HAP-1 (cell line): ENCODE measurements around the gene BCL7B.
A peak's percentile ranks its signal among the peaks of the same experiment; 100 is the strongest.

Experiments
- DNase-seq, 2 experiments: peaks; one replicate each; pipeline ENCODE4 v3.0.0-alpha.2; 2016 to 2020; ENCODE audit warnings: low spot score in 2 of 2
- H3K27me3 ChIP-seq: fragments of 250-450 bp; sonication (Bioruptor Pico); 2 replicates; pipeline ENCODE4 v1.5.1; 2020; ENCODE audit warnings: low read depth, mild to moderate bottlenecking, moderate library complexity
- H3K36me3 ChIP-seq: fragments of 250-450 bp; sonication (Bioruptor Pico); replicated peaks from 2 replicates; pipeline ENCODE4 v1.5.1; 2020; ENCODE audit warnings: mild to moderate bottlenecking
- H3K4me1 ChIP-seq: fragments of 250-450 bp; sonication (Bioruptor Pico); 2 replicates; pipeline ENCODE4 v1.5.1; 2020; ENCODE audit warnings: mild to moderate bottlenecking
- H3K4me3 ChIP-seq: fragments of 250-450 bp; sonication (Bioruptor Pico); 2 replicates; pipeline ENCODE4 v1.5.1; 2020; ENCODE audit warnings: mild to moderate bottlenecking, moderate library complexity
- H3K9me3 ChIP-seq: fragments of 250-450 bp; sonication (Bioruptor Pico); 2 replicates; pipeline ENCODE4 v1.5.1; 2020; ENCODE audit warnings: mild to moderate bottlenecking, moderate library complexity
- in situ Hi-C: fragments of 300-500 bp; cut with MboI; formaldehyde crosslinking; loops from 3 replicates; pipeline ENCODE4 v1.14.3; 2020; ENCODE audit warnings: low sequenced_read_pairs, inconsistent platforms, mixed read lengths

Gene BCL7B

GRCh38 chr7:73557397-73558257 lies at the start of gene BCL7B:
Gene BCL7B (minus strand): TSS chr7:73557690. CDS start chr7:73557578, 112 bp downstream.
- Histone ChIP-seq H3K4me3 (peak within 1 kb of the TSS; percentile 61), H3K4me1 (peaks cover 9% of the 10 kb centered on the region), H3K27me3 (no peaks in the 10 kb centered on the region), H3K9me3 (0 out of 2 replicates have a peak, but pooled peaks cover 2% of the 10 kb centered on the region), H3K36me3 (no peaks in the 10 kb centered on the region; the same call in 1 of the 2 replicates)
- DNase-seq: peak in 1 of 2 experiments; percentile 66
- in situ Hi-C loops: no loop called here

GRCh38 chr7:73605601-73606220 lies 48.2 kb upstream of the BCL7B start:
- no peak for DNase-seq
- Histone ChIP-seq H3K36me3 (no peaks in the 10 kb centered on the region), H3K4me1 (no peaks in the 10 kb centered on the region), H3K9me3 (no peaks in the 10 kb centered on the region), H3K4me3 (no peak overlapping the region), H3K27me3 (no peaks in the 10 kb centered on the region)
- in situ Hi-C loops: loop anchor here (5.0 kb wide), 2 partner anchors 127 to 252 kb away; no protein-coding TSS in a partner anchor

- in situ Hi-C loops: no loop called here
- H3K27me3 ChIP-seq: peaks cover 7% of the 10 kb centered on the region; the same call in 1 of the 2 replicates
- no peaks in the 10 kb centered on the region for H3K36me3 ChIP-seq
- no peak overlapping the region for H3K4me3 ChIP-seq
- no peaks in the 10 kb centered on the region for H3K4me1 ChIP-seq
- no peaks in the 10 kb centered on the region for H3K9me3 ChIP-seq
- no peak for DNase-seq
Observed at GRCh38 chr7:73602721-73603651, 45.5 kb upstream of the BCL7B start.

GRCh38 chr7:73599916-73600315 lies 42.4 kb upstream of the BCL7B start:
- in situ Hi-C loops: no loop called here

GRCh38 chr7:73599151-73599882 lies 41.8 kb upstream of the BCL7B start:
- no peaks in the 10 kb centered on the region for H3K4me1 ChIP-seq
- no peak for DNase-seq
- H3K9me3 ChIP-seq: no peaks in the 10 kb centered on the region
- H3K36me3 ChIP-seq: no peaks in the 10 kb centered on the region
- peaks cover 12% of the 10 kb centered on the region; the same call in 1 of the 2 replicates for H3K27me3 ChIP-seq
- in situ Hi-C loops: no loop called here
- no peak overlapping the region for H3K4me3 ChIP-seq

More at GRCh38 chr7:73599916-73600315, 42.4 kb upstream of the BCL7B start:
- H3K9me3 ChIP-seq: no peaks in the 10 kb centered on the region
- DNase-seq: no peak
- H3K4me3 ChIP-seq: no peak overlapping the region
- no peaks in the 10 kb centered on the region for H3K4me1 ChIP-seq
- H3K36me3 ChIP-seq: no peaks in the 10 kb centered on the region
- H3K27me3 ChIP-seq: peaks cover 12% of the 10 kb centered on the region; the same call in 1 of the 2 replicates

- in situ Hi-C loops: no loop called here
Observed at GRCh38 chr7:73597978-73598782, 40.7 kb upstream of the BCL7B start.

GRCh38 chr7:73596191-73597065 lies 38.9 kb upstream of the BCL7B start:
- H3K36me3 ChIP-seq: no peaks in the 10 kb centered on the region
- no peaks in the 10 kb centered on the region for H3K9me3 ChIP-seq
- H3K4me1 ChIP-seq: no peaks in the 10 kb centered on the region
- in situ Hi-C loops: no loop called here
- peaks cover 12% of the 10 kb centered on the region; the same call in 1 of the 2 replicates for H3K27me3 ChIP-seq
- H3K4me3 ChIP-seq: no peak overlapping the region
- no peak for DNase-seq

More at GRCh38 chr7:73597978-73598782, 40.7 kb upstream of the BCL7B start:
- no peaks in the 10 kb centered on the region for H3K4me1 ChIP-seq
- no peaks in the 10 kb centered on the region for H3K36me3 ChIP-seq
- peaks cover 12% of the 10 kb centered on the region; the same call in 1 of the 2 replicates for H3K27me3 ChIP-seq
- DNase-seq: no peak
- H3K9me3 ChIP-seq: no peaks in the 10 kb centered on the region
- no peak overlapping the region for H3K4me3 ChIP-seq

GRCh38 chr7:73595358-73595757 lies 37.9 kb upstream of the BCL7B start:
- Histone ChIP-seq H3K4me3 (no peak overlapping the region), H3K9me3 (no peaks in the 10 kb centered on the region), H3K36me3 (no peaks in the 10 kb centered on the region), H3K4me1 (no peaks in the 10 kb centered on the region), H3K27me3 (peaks cover 12% of the 10 kb centered on the region; the same call in 1 of the 2 replicates)
- no peak for DNase-seq
- in situ Hi-C loops: no loop called here

- H3K4me3 ChIP-seq: no peak overlapping the region
- no peaks in the 10 kb centered on the region for H3K4me1 ChIP-seq
- H3K27me3 ChIP-seq: peaks cover 9% of the 10 kb centered on the region; the same call in 1 of the 2 replicates
- no peaks in the 10 kb centered on the region for H3K36me3 ChIP-seq
- no peaks in the 10 kb centered on the region for H3K9me3 ChIP-seq
- DNase-seq: no peak
- in situ Hi-C loops: no loop called here
Observed at GRCh38 chr7:73593207-73594045, 35.9 kb upstream of the BCL7B start.

GRCh38 chr7:73586911-73587310 lies 29.4 kb upstream of the BCL7B start:
- H3K4me1 ChIP-seq: no peaks in the 10 kb centered on the region; the same call in 1 of the 2 replicates
- no peak for DNase-seq
- no peak overlapping the region for H3K4me3 ChIP-seq
- in situ Hi-C loops: no loop called here
- H3K27me3 ChIP-seq: no peaks in the 10 kb centered on the region
- H3K36me3 ChIP-seq: no peaks in the 10 kb centered on the region
- no peaks in the 10 kb centered on the region for H3K9me3 ChIP-seq

GRCh38 chr7:73585196-73585595 lies 27.7 kb upstream of the BCL7B start:
- in situ Hi-C loops: no loop called here
- H3K4me3 ChIP-seq: no peak overlapping the region
- no peaks in the 10 kb centered on the region for H3K36me3 ChIP-seq
- no peak for DNase-seq
- H3K4me1 ChIP-seq: no peaks in the 10 kb centered on the region; the same call in 1 of the 2 replicates
- no peaks in the 10 kb centered on the region for H3K9me3 ChIP-seq
- no peaks in the 10 kb centered on the region for H3K27me3 ChIP-seq
